Left ventricle myocardium superior (tissue), 1 donor: ENCODE results near the gene PNCK. TPM values are rescaled to one million over a fixed set of nuclear protein-coding genes. Genes with fewer than 3 reads are reported as not detected.

Source experiments
- ATAC-seq: fragments of 200-7000 bp; cut with Tn5 transposase; one replicate; pipeline ENCODE4 v1.9.1; 2020; ENCODE audit warnings: mild to moderate bottlenecking, moderate library complexity
- DNase-seq: peaks from one replicate; pipeline ENCODE4 v3.0.0-alpha.2; 2020
- intact Hi-C: fragments of 100-400 bp; cut with micrococcal nuclease; formaldehyde crosslinking; loops from one replicate; pipeline ENCODE4 v1.11.0; 2022
- total RNA-seq: library from RNA; stranded (reverse); fragmentation: NEBNext Ultra II Directional; extraction: Animal tissue kit (Norgen Biotek cat#: 25700); gene quantifications from one replicate; pipeline ENCODE4 v1.2.1, GENCODE V29; 2021
- donor health status: DM: no; HTN: yes; CAD: no; lungs with severe emphysema.

PNCK gene
- total RNA-seq, 1 donor from 2014 or later: 14.5 TPM

GRCh38 chrX:153624196-153625091 lies 49.2 kb downstream of the PNCK start:
- intact Hi-C loops: no loop called here
- DNase-seq (no peak), ATAC-seq (no peak)

- intact Hi-C loops: no loop called here
- ATAC-seq (no peak), DNase-seq (no peak)
Observed at GRCh38 chrX:153623310-153624029, 50.1 kb downstream of the PNCK start.

GRCh38 chrX:153622661-153623309 lies 50.8 kb downstream of the PNCK start:
- no peak for ATAC-seq
- intact Hi-C loops: no loop called here

GRCh38 chrX:153621949-153622598 lies 51.5 kb downstream of the PNCK start:
- intact Hi-C loops: no loop called here
- no peak for DNase-seq
- ATAC-seq: no peak

More at GRCh38 chrX:153622661-153623309, 50.8 kb downstream of the PNCK start:
- no peak for DNase-seq

GRCh38 chrX:153620576-153620975 lies 53.0 kb downstream of the PNCK start:
- DNase-seq (no peak), ATAC-seq (no peak)
- intact Hi-C loops: no loop called here

Other genes with a start within 250 kb of the PNCK start
- gene TREX2, start 227.8 kb downstream of the PNCK start, total RNA-seq: 0.25 TPM
- 16.2 TPM for gene HAUS7, start 203.2 kb downstream of the PNCK start, total RNA-seq
- gene BGN, start 178.8 kb downstream of the PNCK start, total RNA-seq: 40.6 TPM
- gene ATP2B3, start 156.2 kb downstream of the PNCK start, total RNA-seq: not detected
- gene CCNQ, start 74.7 kb downstream of the PNCK start, total RNA-seq: 42.5 TPM
- gene DUSP9, start 26.6 kb downstream of the PNCK start, total RNA-seq: 0.10 TPM
- 208 TPM for gene SLC6A8, start 14.1 kb upstream of the PNCK start, total RNA-seq
- 91.6 TPM for gene BCAP31, start 50.6 kb upstream of the PNCK start, total RNA-seq
- 16.5 TPM for gene ABCD1, start 51.0 kb upstream of the PNCK start, total RNA-seq
- 2.4 TPM for gene PLXNB3, start 90.4 kb upstream of the PNCK start, total RNA-seq
- 43.6 TPM for gene SRPK3, start 107.2 kb upstream of the PNCK start, total RNA-seq
- 81.2 TPM for gene IDH3G, start 120.6 kb upstream of the PNCK start, total RNA-seq
- gene SSR4, start 120.9 kb upstream of the PNCK start, total RNA-seq: 145 TPM
- gene PDZD4, start 156.7 kb upstream of the PNCK start, total RNA-seq: 2.6 TPM
- gene L1CAM, start 212.4 kb upstream of the PNCK start, total RNA-seq: 4.8 TPM
- gene AVPR2, start 230.9 kb upstream of the PNCK start, total RNA-seq: 3.3 TPM